Trophoblast cell (in vitro differentiated cells and primary cell): ENCODE data around the gene RPL7A.

ENCODE experiments used
- DNase-seq, 2 donors: peaks; one replicate each; pipeline ENCODE4 v3.0.0-alpha.2; 2016
- H2AFZ ChIP-seq: 2 replicates; pipeline ENCODE4 v1.6.1; 2013; ENCODE audit warnings: low read length, moderate library complexity, mild to moderate bottlenecking; ENCODE audit not compliant: insufficient read depth, poor library complexity
- H2AK5ac ChIP-seq: 2 replicates; pipeline ENCODE4 v1.6.1; 2013; ENCODE audit warnings: mild to moderate bottlenecking, low read length
- H2BK120ac ChIP-seq: 2 replicates; pipeline ENCODE4 v1.6.1; 2013; ENCODE audit warnings: low read length, mild to moderate bottlenecking, moderate library complexity; ENCODE audit not compliant: insufficient read depth, poor library complexity
- H2BK12ac ChIP-seq: 2 replicates; pipeline ENCODE4 v1.6.1; 2013; ENCODE audit warnings: mild to moderate bottlenecking, low read length, moderate library complexity
- H2BK5ac ChIP-seq: 2 replicates; pipeline ENCODE4 v1.6.1; 2013; ENCODE audit warnings: low read length, low read depth, moderate library complexity, mild to moderate bottlenecking; ENCODE audit not compliant: poor library complexity
- H3K14ac ChIP-seq: 2 replicates; pipeline ENCODE4 v1.6.1; 2013; ENCODE audit warnings: mild to moderate bottlenecking, low read length
- H3K18ac ChIP-seq: 2 replicates; pipeline ENCODE4 v1.6.1; 2013; ENCODE audit warnings: mild to moderate bottlenecking, low read length
- H3K23ac ChIP-seq: 2 replicates; pipeline ENCODE4 v1.6.1; 2013; ENCODE audit warnings: low read length
- H3K27ac ChIP-seq: 2 replicates; pipeline ENCODE4 v1.5.1; 2013; ENCODE audit warnings: low read depth, mild to moderate bottlenecking, inconsistent platforms, low read length, moderate library complexity
- H3K27me3 ChIP-seq: 2 replicates; pipeline ENCODE4 v1.6.1; 2013; ENCODE audit warnings: inconsistent platforms, mild to moderate bottlenecking, low read length, moderate library complexity; ENCODE audit not compliant: insufficient read depth
- H3K36me3 ChIP-seq, 2 experiments: 1 replicate in 1 of 2; 2 replicates in 1 of 2; pipeline ENCODE4 v1.6.1; 2013; ENCODE audit warnings: low read length in 2 of 2, mild to moderate bottlenecking in 2 of 2, moderate library complexity in 1 of 2; ENCODE audit not compliant: insufficient read depth in 2 of 2, control insufficient read depth in 1 of 2
- H3K4ac ChIP-seq: 2 replicates; pipeline ENCODE4 v1.6.1; 2013; ENCODE audit warnings: low read depth, mild to moderate bottlenecking, low read length, moderate library complexity
- H3K4me1 ChIP-seq, 2 experiments: 1 replicate in 1 of 2; 2 replicates in 1 of 2; pipeline ENCODE4 v1.6.1; 2013; ENCODE audit warnings: low read length in 2 of 2, mild to moderate bottlenecking in 2 of 2, moderate library complexity in 1 of 2; ENCODE audit not compliant: insufficient read depth in 2 of 2, control insufficient read depth in 1 of 2
- H3K4me2 ChIP-seq: 2 replicates; pipeline ENCODE4 v1.6.1; 2013; ENCODE audit warnings: inconsistent platforms, mild to moderate bottlenecking, low read length, moderate library complexity
- H3K4me3 ChIP-seq: 2 replicates; pipeline ENCODE4 v1.5.1; 2013; ENCODE audit warnings: mild to moderate bottlenecking, low read depth, low read length, inconsistent platforms
- H3K79me1 ChIP-seq: one replicate; pipeline ENCODE4 v1.6.1; 2013; ENCODE audit warnings: low read length
- H3K79me2 ChIP-seq: 2 replicates; pipeline ENCODE4 v1.6.1; 2013; ENCODE audit warnings: low read length, mild to moderate bottlenecking; ENCODE audit not compliant: control insufficient read depth, insufficient read depth, poor library complexity
- H3K9ac ChIP-seq: 2 replicates; pipeline ENCODE4 v1.6.1; 2013; ENCODE audit warnings: mild to moderate bottlenecking, low read length
- H3K9me3 ChIP-seq: 2 replicates; pipeline ENCODE4 v1.6.1; 2013; ENCODE audit warnings: low read depth, mild to moderate bottlenecking, control low read depth, inconsistent platforms, low read length; ENCODE audit not compliant: insufficient read depth
- H4K12ac ChIP-seq: 2 replicates; pipeline ENCODE4 v1.6.1; 2013; ENCODE audit warnings: low read depth, mild to moderate bottlenecking, low read length, moderate library complexity
- H4K8ac ChIP-seq: 2 replicates; pipeline ENCODE4 v1.6.1; 2013; ENCODE audit warnings: low read depth, mild to moderate bottlenecking, low read length, moderate library complexity
- H4K91ac ChIP-seq: one replicate; pipeline ENCODE4 v1.6.1; 2013; ENCODE audit warnings: low read depth, mild to moderate bottlenecking, low read length, moderate library complexity
- WGBS: extraction: QIAGEN DNeasy Blood & Tissue Kit; methylation state at CpG from one replicate; pipeline ENCODE4 v1.1.7; 2013; ENCODE audit warnings: missing lambda C conversion rate; ENCODE audit not compliant: insufficient read length, insufficient coverage; ENCODE audit errors: extremely low coverage; 5-methylcytosine and 5-hydroxymethylcytosine counted together

RPL7A gene

DNA sequence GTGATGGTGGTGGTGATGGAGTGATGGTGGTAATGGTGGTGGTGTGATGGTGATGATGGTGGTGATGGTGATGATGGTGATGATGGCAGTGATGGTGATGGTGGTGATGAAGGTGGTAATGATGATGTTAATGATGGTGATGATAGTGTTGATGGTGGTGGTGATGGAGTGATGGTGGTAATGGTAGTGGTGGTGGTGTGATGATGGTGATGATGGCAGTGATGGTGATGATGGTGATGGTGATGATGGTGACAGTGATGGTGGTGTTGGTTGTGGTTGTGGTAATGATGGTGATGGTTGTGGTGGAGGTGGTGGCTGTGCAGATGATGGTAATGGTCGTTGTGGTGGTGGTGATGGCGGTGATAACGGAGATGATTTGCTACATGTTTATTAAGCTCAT, 35.4 kb downstream of the RPL7A start:
- no peak overlapping the region for H4K8ac ChIP-seq
- no peak for DNase-seq
- H3K4me2 ChIP-seq: no peak overlapping the region
- no peaks in the 10 kb centered on the region for H3K27me3 ChIP-seq
- H3K79me2 ChIP-seq: no peaks in the 10 kb centered on the region
- H2BK5ac ChIP-seq: no peak overlapping the region
- H3K9ac ChIP-seq: no peak overlapping the region
- no peak overlapping the region for H4K91ac ChIP-seq
- no peak overlapping the region for H2BK12ac ChIP-seq
- H3K4ac ChIP-seq: no peak overlapping the region
- H3K36me3 ChIP-seq: no peaks in the 10 kb centered on the region
- H4K12ac ChIP-seq: no peak overlapping the region
- no peak overlapping the region for H3K14ac ChIP-seq
- H3K79me1 ChIP-seq: no peaks in the 10 kb centered on the region
- peaks cover 0 to 3% of the 10 kb centered on the region in 2 experiments for H3K4me1 ChIP-seq
- H3K9me3 ChIP-seq: peaks cover 11% of the 10 kb centered on the region
- no peak overlapping the region for H3K27ac ChIP-seq
- no peak overlapping the region for H3K4me3 ChIP-seq
- H2AK5ac ChIP-seq: no peak overlapping the region
- H2AFZ ChIP-seq: no peak overlapping the region
- no peak overlapping the region for H3K18ac ChIP-seq
- no peak overlapping the region for H2BK120ac ChIP-seq
- no peak overlapping the region for H3K23ac ChIP-seq
- no CpG with 5 or more reads among the region's 3 CpGs for WGBS

DNA sequence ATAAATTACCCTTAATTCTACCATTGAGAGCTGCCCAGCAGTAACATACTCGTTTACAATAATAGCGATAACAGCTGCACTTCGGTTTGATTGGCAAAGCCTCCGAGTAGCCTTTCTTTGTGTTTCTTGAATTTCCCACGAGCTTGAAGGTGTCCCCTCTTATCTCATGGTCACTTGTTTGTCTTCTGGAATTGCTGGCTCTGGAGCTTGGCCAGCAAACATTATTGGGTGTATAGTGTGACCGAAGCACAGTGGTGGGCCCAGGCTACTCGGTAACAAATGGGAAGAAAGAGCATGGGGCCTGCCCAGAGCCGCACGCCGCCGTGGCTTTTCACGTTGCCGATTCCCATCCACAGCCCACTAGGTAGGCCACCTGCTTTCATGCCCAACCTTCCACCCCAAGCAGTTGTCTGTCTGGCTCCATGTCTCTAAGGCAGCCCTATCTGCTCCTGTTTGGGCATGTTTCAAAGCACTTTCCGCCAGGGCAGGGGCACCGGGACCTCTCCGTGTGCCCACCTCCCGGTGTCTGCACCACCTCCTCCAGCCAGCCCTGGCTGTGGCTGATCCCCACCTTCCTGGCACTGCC, 36.8 kb downstream of the RPL7A start:
- H3K9me3 ChIP-seq: peaks cover 15% of the 10 kb centered on the region
- no peak overlapping the region for H3K4me3 ChIP-seq
- H3K79me1 ChIP-seq: no peaks in the 10 kb centered on the region
- no peak overlapping the region for H3K27ac ChIP-seq
- no peak overlapping the region for H2BK5ac ChIP-seq
- H3K9ac ChIP-seq: no peak overlapping the region
- no peak for DNase-seq
- no peak overlapping the region for H2AK5ac ChIP-seq
- H3K36me3 ChIP-seq: no peaks in the 10 kb centered on the region
- H3K27me3 ChIP-seq: no peaks in the 10 kb centered on the region
- peaks cover 0 to 3% of the 10 kb centered on the region in 2 experiments for H3K4me1 ChIP-seq
- no peak overlapping the region for H3K14ac ChIP-seq
- no peak overlapping the region for H4K8ac ChIP-seq
- no peak overlapping the region for H2BK12ac ChIP-seq
- H4K91ac ChIP-seq: no peak overlapping the region
- no peak overlapping the region for H4K12ac ChIP-seq
- WGBS: no CpG with 5 or more reads among the region's 17 CpGs
- H2BK120ac ChIP-seq: no peak overlapping the region
- no peak overlapping the region for H3K4ac ChIP-seq
- no peak overlapping the region for H2AFZ ChIP-seq
- H3K4me2 ChIP-seq: no peak overlapping the region
- no peak overlapping the region for H3K23ac ChIP-seq
- H3K79me2 ChIP-seq: no peaks in the 10 kb centered on the region
- H3K18ac ChIP-seq: no peak overlapping the region

DNA sequence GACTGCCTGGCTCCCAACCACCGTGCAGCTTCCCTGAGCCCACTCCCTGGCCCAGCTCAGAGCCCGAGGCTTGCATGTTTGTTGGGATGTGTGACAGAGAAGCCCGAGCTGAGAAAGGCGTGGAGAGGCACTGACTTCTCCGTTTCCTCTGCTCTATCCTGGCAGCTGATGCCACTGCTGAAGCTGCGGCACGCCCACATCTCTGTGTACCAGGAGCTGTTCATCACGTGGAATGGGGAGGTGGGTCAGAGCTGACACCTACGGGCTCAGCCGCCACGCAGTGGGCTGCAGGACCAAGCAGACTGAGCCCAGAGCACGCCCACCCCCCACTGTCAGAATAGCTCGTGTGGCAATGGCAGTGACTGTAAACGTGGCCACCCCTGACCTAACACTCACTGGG, 37.4 kb downstream of the RPL7A start:
- Histone ChIP-seq H2BK5ac (no peak overlapping the region), H4K91ac (no peak overlapping the region), H2BK120ac (no peak overlapping the region), H2AK5ac (no peak overlapping the region), H3K4me1 (peaks cover 0 to 3% of the 10 kb centered on the region in 2 experiments), H3K27me3 (no peaks in the 10 kb centered on the region), H3K4me3 (no peak overlapping the region), H3K14ac (no peak overlapping the region), H3K27ac (no peak overlapping the region), H2BK12ac (no peak overlapping the region), H3K36me3 (no peaks in the 10 kb centered on the region), H3K4me2 (no peak overlapping the region), H3K79me2 (no peaks in the 10 kb centered on the region), H3K9ac (no peak overlapping the region), H3K79me1 (no peaks in the 10 kb centered on the region), H2AFZ (no peak overlapping the region), H3K9me3 (peaks cover 15% of the 10 kb centered on the region), H3K4ac (no peak overlapping the region), H4K8ac (no peak overlapping the region), H4K12ac (no peak overlapping the region), H3K23ac (no peak overlapping the region), H3K18ac (no peak overlapping the region)
- WGBS: no CpG with 5 or more reads among the region's 14 CpGs
- no peak for DNase-seq

DNA sequence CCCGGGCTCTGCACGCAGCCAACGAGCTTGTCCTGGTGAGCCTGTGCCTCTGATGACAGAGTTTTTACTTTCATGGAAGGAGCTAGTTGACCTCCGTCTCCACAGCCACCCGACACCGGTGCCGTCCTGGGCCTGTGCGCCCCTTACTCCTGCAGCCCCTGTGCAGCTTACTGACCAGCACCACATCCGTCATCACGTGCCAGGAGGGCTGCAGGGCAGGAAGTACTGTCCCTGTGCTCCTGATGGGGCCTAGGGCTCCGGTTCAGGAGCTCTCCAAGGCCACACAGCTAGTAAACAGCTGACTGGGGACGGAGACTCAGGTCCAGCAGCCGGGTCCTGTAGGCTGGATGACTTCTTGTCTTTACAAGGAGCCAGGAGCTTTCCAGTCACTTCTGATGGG, 38.3 kb downstream of the RPL7A start:
- H3K4me1 ChIP-seq: peaks cover 0 to 3% of the 10 kb centered on the region in 2 experiments
- DNase-seq: no peak
- no peak overlapping the region for H3K4me2 ChIP-seq
- H3K23ac ChIP-seq: no peak overlapping the region
- H2AFZ ChIP-seq: no peak overlapping the region
- no peaks in the 10 kb centered on the region for H3K27me3 ChIP-seq
- H2BK5ac ChIP-seq: no peak overlapping the region
- peaks cover 15% of the 10 kb centered on the region for H3K9me3 ChIP-seq
- no peak overlapping the region for H2BK12ac ChIP-seq
- no peak overlapping the region for H3K27ac ChIP-seq
- no peak overlapping the region for H3K14ac ChIP-seq
- no peak overlapping the region for H4K91ac ChIP-seq
- H3K79me2 ChIP-seq: no peaks in the 10 kb centered on the region
- no peak overlapping the region for H3K18ac ChIP-seq
- no peak overlapping the region for H3K4ac ChIP-seq
- H4K12ac ChIP-seq: no peak overlapping the region
- H3K79me1 ChIP-seq: no peaks in the 10 kb centered on the region
- H3K9ac ChIP-seq: no peak overlapping the region
- no peaks in the 10 kb centered on the region for H3K36me3 ChIP-seq
- H4K8ac ChIP-seq: no peak overlapping the region
- H3K4me3 ChIP-seq: no peak overlapping the region
- WGBS: no CpG with 5 or more reads among the region's 13 CpGs
- H2BK120ac ChIP-seq: no peak overlapping the region
- H2AK5ac ChIP-seq: no peak overlapping the region
